ENCODE results near the gene LONRF3.

DNA sequence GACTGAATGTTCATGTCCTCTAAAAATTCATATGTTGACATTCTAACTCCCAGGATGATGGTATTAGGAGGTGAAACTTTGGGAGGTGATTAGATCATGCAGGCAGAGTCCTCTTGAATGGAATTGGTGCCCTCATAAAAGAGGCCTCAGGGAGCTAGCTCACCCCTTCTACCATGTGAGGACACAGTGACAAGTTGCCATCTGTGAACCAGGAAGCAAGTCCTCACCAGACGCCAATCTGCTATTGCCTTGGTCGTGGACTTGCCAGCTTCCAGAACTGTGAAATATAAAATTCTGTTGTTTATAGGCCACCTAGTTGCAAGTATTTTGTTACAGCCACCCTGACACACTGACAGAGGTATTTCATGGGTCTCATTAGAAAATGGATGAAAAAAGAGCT, 28.5 kb upstream of the LONRF3 start:
- no peak for TF ChIP-seq EZH2 (IDR thresholded peaks at IDR 0.05; ENCODE audit: insufficient read depth, poor library complexity, severe bottlenecking)
- no peak for TF ChIP-seq EZH2phosphoT487 (IDR thresholded peaks at IDR 0.05; ENCODE audit: insufficient read depth, low read depth)

Measured in GM23248 (cell line).